Stimulated activated CD8-positive, alpha-beta memory T cell treated with anti-CD3 and anti-CD28 coated beads, Interleukin-12 subunit alpha, Interleukin-12 subunit beta, amount 100 ng/mL, for 24 hours (primary cell): ENCODE data around the gene EEF1B2.
"Not testable (repeated sequence)": the region's sequence is repeated elsewhere in the genome, so short reads cannot be mapped to it uniquely, and the experiment has no call there.

ENCODE experiments used
- DNase-seq: peaks from one replicate; pipeline ENCODE4 v3.0.0-alpha.2; 2020; ENCODE audit errors: extremely low read depth

EEF1B2 gene

GRCh38 chr2:206164261-206164862, 4.7 kb downstream of the EEF1B2 start:
- DNase-seq: no peak

- not testable (repeated sequence) for DNase-seq
Measured at GRCh38 chr2:206168230-206168629, 8.5 kb downstream of the EEF1B2 start.

GRCh38 chr2:206171624-206172397, 12.1 kb downstream of the EEF1B2 start:
- DNase-seq: not testable (repeated sequence)

- DNase-seq: no peak
Measured at GRCh38 chr2:206173147-206173546, 13.5 kb downstream of the EEF1B2 start.

- DNase-seq: no peak
Measured at GRCh38 chr2:206176121-206176520, 16.4 kb downstream of the EEF1B2 start.

GRCh38 chr2:206176901-206177300, 17.2 kb downstream of the EEF1B2 start:
- no peak for DNase-seq

GRCh38 chr2:206181526-206181925, 21.8 kb downstream of the EEF1B2 start:
- DNase-seq: not testable (repeated sequence)

GRCh38 chr2:206189691-206190090, 30.0 kb downstream of the EEF1B2 start:
- no peak for DNase-seq

GRCh38 chr2:206190111-206190510, 30.4 kb downstream of the EEF1B2 start:
- DNase-seq: no peak

- DNase-seq: no peak
Measured at GRCh38 chr2:206190689-206191088, 31.0 kb downstream of the EEF1B2 start.

- DNase-seq: no peak
Measured at GRCh38 chr2:206192157-206192556, 32.5 kb downstream of the EEF1B2 start.

- no peak for DNase-seq
Measured at GRCh38 chr2:206193671-206194357, 34.1 kb downstream of the EEF1B2 start.

- DNase-seq: no peak
Measured at GRCh38 chr2:206198677-206199076, 39.0 kb downstream of the EEF1B2 start.

- DNase-seq: no peak
Measured at GRCh38 chr2:206201075-206201848, 41.6 kb downstream of the EEF1B2 start.

GRCh38 chr2:206202446-206202845, 42.8 kb downstream of the EEF1B2 start:
- DNase-seq: no peak

GRCh38 chr2:206203331-206203730, 43.6 kb downstream of the EEF1B2 start:
- no peak for DNase-seq

GRCh38 chr2:206204710-206205109, 45.0 kb downstream of the EEF1B2 start:
- no peak for DNase-seq

GRCh38 chr2:206207316-206207715, 47.6 kb downstream of the EEF1B2 start:
- DNase-seq: not testable (repeated sequence)

GRCh38 chr2:206208900-206209299, 49.2 kb downstream of the EEF1B2 start:
- DNase-seq: no peak

- no peak for DNase-seq
Measured at GRCh38 chr2:206211657-206212255, 52.1 kb downstream of the EEF1B2 start.
